CD8-positive, alpha-beta memory T cell (primary cell): ENCODE measurements around the gene CORO7. TPM values are rescaled to one million over a fixed set of nuclear protein-coding genes. Genes with fewer than 3 reads are reported as not detected.

Experiments used
- CTCF ChIA-PET: fragments of 350-600 bp; sonication (Branson Sonifier 250); formaldehyde crosslinking; loops from one replicate; lab custom pipeline; 2021; ENCODE audit warnings: antibody characterized with exemption; lab: Charles Lee
- POLR2A ChIA-PET: fragments of 350-600 bp; sonication (Branson Sonifier 250); formaldehyde crosslinking; loops from one replicate; lab custom pipeline; 2021; ENCODE audit warnings: antibody characterized with exemption; lab: Charles Lee
- DNase-seq, 5 donors: peaks; one replicate each; pipeline versions ENCODE4 v3.0.0 to v3.0.0-alpha.2; 2020 to 2022; ENCODE audit warnings: mixed read lengths in 1 of 5
- H3K27ac ChIP-seq: one replicate; pipeline ENCODE4 v1.7.0; 2013; ENCODE audit warnings: low read depth, mild to moderate bottlenecking, low read length, moderate library complexity
- H3K27me3 ChIP-seq: 2 replicates; pipeline ENCODE4 v1.7.0; 2013; ENCODE audit warnings: low read length, mild to moderate bottlenecking; ENCODE audit not compliant: insufficient read depth, poor library complexity, severe bottlenecking
- H3K36me3 ChIP-seq: 2 replicates; pipeline ENCODE4 v1.7.0; 2013; ENCODE audit warnings: mild to moderate bottlenecking, low read length, moderate library complexity; ENCODE audit not compliant: insufficient read depth
- H3K4me1 ChIP-seq: 2 replicates; pipeline ENCODE4 v1.7.0; 2013; ENCODE audit warnings: mild to moderate bottlenecking, low read length, moderate library complexity; ENCODE audit not compliant: insufficient read depth
- H3K4me3 ChIP-seq: 2 replicates; pipeline ENCODE4 v1.7.0; 2013; ENCODE audit warnings: mild to moderate bottlenecking, low read length
- H3K9me3 ChIP-seq: 2 replicates; pipeline ENCODE4 v1.7.0; 2013; ENCODE audit warnings: mild to moderate bottlenecking, low read length
- H3K27ac Mint-ChIP-seq, 8 donors: one replicate each; pipeline ENCODE4 v1.8.0; 2020 to 2021; ENCODE audit warnings: mixed read lengths in 8 of 8, mild to moderate bottlenecking in 6 of 8, inconsistent platforms in 3 of 8, moderate library complexity in 3 of 8
- H3K27me3 Mint-ChIP-seq, 2 donors: one replicate each; pipeline ENCODE4 v1.8.0; 2020 to 2021; ENCODE audit warnings: mixed read lengths in 2 of 2, mild to moderate bottlenecking in 1 of 2, moderate library complexity in 1 of 2
- H3K36me3 Mint-ChIP-seq, 3 donors: one replicate each; pipeline ENCODE4 v1.8.0; 2020 to 2021; ENCODE audit warnings: mixed read lengths in 3 of 3, inconsistent platforms in 1 of 3, mild to moderate bottlenecking in 1 of 3
- H3K4me1 Mint-ChIP-seq, 3 donors: one replicate each; pipeline ENCODE4 v1.8.0; 2020 to 2021; ENCODE audit warnings: mixed read lengths in 3 of 3, inconsistent platforms in 1 of 3, mild to moderate bottlenecking in 1 of 3
- H3K4me3 Mint-ChIP-seq, 7 donors: one replicate each; pipeline ENCODE4 v1.8.0; 2020 to 2021; ENCODE audit warnings: mixed read lengths in 7 of 7, mild to moderate bottlenecking in 6 of 7, moderate library complexity in 4 of 7, inconsistent platforms in 2 of 7
- H3K9me3 Mint-ChIP-seq, 5 donors: one replicate each; pipeline ENCODE4 v1.8.0; 2020 to 2022; ENCODE audit warnings: mixed read lengths in 5 of 5, mild to moderate bottlenecking in 3 of 5, moderate library complexity in 2 of 5, inconsistent platforms in 1 of 5
- polyA plus RNA-seq: library from polyadenylated mRNA; unstranded; fragments of 300-500 nt; fragmentation: Illumina TruSeq; gene quantifications from one replicate; pipeline ENCODE4 v1.2.3, GENCODE V29; 2021
- total RNA-seq, 2 experiments: library from RNA; stranded (reverse); gene quantifications; one replicate each; pipeline ENCODE4 v1.2.3, GENCODE V29; 2021

The CORO7 gene
- total and polyA plus RNA-seq, 3 experiments from 2014 or later: 92.0 to 129 (median 96.3) TPM

DNA sequence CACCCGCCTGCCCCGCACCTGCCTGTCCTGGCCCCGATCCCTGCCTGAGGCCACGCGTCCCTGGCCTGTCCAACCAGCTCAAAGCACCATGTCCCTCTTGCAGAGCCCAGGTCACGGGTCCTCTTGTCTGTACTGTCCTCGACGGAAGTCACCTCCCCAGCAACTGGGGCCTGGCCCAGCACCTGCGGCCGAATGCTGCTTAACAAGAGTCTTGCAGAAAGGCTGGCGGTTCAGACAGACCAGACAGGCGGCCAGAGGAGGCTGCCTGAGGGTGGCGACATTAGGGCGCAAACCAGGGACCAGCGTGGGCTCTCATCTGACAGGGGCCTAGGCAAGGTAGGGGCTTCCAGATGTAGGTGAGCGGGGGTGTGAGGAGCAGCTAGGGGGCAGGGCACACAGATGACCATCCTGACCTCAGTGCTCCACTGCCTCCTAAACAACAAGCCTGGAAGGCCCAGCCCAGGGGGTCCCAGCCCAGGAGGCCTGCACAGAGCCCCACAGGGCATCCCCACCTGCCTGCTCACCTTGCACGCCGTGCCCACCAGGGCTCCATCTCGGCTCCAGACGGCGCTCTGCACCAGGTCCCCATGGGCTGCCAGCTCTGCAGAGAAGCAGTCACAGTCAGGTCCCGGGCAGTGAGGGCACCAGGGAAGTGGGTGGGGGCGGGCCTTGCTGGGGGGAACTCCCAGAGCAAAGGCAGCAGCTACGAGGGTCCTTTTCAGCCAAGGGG is 11.3 kb downstream of the CORO7 start:
- Mint-ChIP-seq H3K4me3 (peak overlapping the region in 5 of 7 donors; percentile 22 to 82 (median 60)), H3K36me3 (peaks cover 4 to 90% (median 9%) of the 10 kb centered on the region in 3 donors), H3K4me1 (peaks cover 17 to 42% (median 23%) of the 10 kb centered on the region in 3 donors), H3K9me3 (peaks cover 0 to 5% (median 0%) of the 10 kb centered on the region in 5 donors), H3K27ac (peak overlapping the region in 6 of 8 donors; percentile 43 to 93 (median 82)), H3K27me3 (peaks cover 0 to 7% of the 10 kb centered on the region in 2 donors)
- Histone ChIP-seq H3K4me3 (no peak overlapping the region), H3K27ac (no peak overlapping the region), H3K9me3 (no peaks in the 10 kb centered on the region), H3K27me3 (no peaks in the 10 kb centered on the region), H3K4me1 (peaks cover 5% of the 10 kb centered on the region), H3K36me3 (peaks cover 87% of the 10 kb centered on the region)
- DNase-seq: no peak
- POLR2A ChIA-PET: no interaction called here
- CTCF ChIA-PET: interaction anchor here (0.9 to 3.5 kb wide), 3 partner anchors 31 to 50 kb away, joined by 3 to 12 read pairs (median 4); no protein-coding TSS in a partner anchor

DNA sequence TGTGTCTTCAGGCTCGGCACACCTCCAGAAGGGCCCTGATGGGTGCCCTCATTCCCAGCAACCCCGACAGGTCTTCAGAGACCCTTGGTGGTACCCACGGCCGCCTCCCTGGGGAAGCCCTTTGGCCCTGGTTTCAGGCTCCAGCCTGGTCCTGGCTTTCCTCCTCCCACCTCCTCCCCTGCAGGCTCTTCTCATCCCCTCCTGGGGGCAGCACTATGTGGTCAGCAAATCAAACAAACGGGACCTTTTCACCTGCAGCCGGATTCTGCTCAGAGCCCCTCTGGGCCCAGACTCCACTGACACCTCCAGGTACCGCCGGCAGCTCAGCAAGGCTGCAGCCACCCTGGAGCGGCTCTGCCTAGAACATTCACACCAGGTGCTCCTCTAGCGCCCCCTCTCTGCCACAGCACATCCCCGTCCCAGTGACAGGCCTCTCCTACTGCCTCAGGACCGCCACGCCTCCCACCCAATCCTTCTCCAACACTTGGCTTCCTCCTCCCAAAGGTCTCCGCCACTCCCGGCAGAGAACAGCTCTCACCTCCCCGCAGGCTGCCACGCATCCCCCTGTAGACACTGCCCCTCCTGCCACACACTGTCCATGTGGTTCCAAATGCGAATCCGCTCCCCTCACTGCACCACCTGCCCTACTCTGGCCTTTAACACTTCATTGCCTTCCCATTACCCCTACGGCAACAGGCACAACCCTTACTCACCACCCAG is 12.0 kb downstream of the CORO7 start:
- Histone ChIP-seq H3K4me3 (no peak overlapping the region), H3K27ac (no peak overlapping the region), H3K9me3 (no peaks in the 10 kb centered on the region), H3K4me1 (no peaks in the 10 kb centered on the region), H3K27me3 (no peaks in the 10 kb centered on the region), H3K36me3 (peaks cover 87% of the 10 kb centered on the region)
- Mint-ChIP-seq H3K27ac (peak overlapping the region; percentile 43 to 89 (median 81)), H3K9me3 (peaks cover 0 to 5% (median 0%) of the 10 kb centered on the region in 5 donors), H3K36me3 (peaks cover 4 to 92% (median 9%) of the 10 kb centered on the region in 3 donors), H3K4me1 (peaks cover 20 to 45% (median 26%) of the 10 kb centered on the region in 3 donors), H3K27me3 (peaks cover 0 to 8% of the 10 kb centered on the region in 2 donors), H3K4me3 (peak overlapping the region in 5 of 7 donors; percentile 22 to 82 (median 60))
- ChIA-PET POLR2A (no interaction called here), CTCF (interaction anchor here (1.3 to 3.5 kb wide), 6 partner anchors 9 to 144 kb away, joined by 3 to 34 read pairs (median 8); no protein-coding TSS in a partner anchor)
- DNase-seq: peak in 2 of 5 donors; percentile 34 to 55

DNA sequence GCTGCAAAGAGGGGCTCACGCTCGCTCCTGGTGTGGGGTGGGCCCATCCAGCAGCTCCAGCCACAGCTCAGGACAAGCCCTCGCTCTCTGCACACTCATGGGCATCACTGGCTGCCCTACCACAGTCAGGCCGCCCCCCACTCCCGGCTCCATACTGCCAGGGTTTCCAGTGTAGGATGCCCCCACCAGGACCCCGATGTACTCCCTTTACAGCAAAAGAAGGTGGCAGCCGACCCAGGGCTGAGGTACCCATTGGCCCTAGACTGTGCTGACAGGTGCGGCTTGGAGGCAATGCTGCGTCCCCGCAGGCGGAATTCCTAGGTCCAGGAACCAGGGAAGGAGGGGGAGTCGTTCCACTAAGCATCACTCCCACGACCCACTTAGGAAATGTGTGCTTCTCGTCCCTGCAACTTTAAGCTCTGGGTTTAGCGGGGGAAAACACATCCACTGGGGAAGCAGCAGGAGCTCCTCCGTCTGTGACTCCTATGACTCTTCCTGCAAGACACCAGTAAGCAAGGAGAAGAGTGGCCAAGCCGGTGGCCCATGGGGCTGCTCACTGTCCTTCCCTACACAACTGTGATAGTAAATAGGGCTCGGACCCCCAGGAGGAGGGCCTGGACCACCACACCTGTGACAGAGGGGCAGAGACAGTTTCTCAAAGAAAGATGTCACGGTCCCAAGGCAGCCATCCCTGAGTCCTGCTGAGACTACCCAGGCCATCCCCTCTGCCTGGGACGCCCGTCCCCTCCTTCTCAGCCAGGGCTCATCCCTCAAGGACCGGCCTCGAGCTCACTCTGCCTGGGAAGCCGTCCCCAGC is 13.1 kb downstream of the CORO7 start:
- H3K9me3 Mint-ChIP-seq: peaks cover 0 to 5% (median 0%) of the 10 kb centered on the region in 5 donors
- DNase-seq: no peak
- H3K4me3 Mint-ChIP-seq: peak overlapping the region in 1 of 7 donors; percentile 82
- H3K27me3 ChIP-seq: no peaks in the 10 kb centered on the region
- H3K4me1 ChIP-seq: no peaks in the 10 kb centered on the region
- POLR2A ChIA-PET: no interaction called here
- peaks cover 83% of the 10 kb centered on the region for H3K36me3 ChIP-seq
- no peaks in the 10 kb centered on the region for H3K9me3 ChIP-seq
- CTCF ChIA-PET: interaction anchor here (0.6 to 3.5 kb wide), 26 partner anchors 10 to 490 kb away, joined by 3 to 34 read pairs (median 6); partner anchors contain the start of genes CORO7 and PAM16
- H3K27ac ChIP-seq: no peak overlapping the region
- H3K36me3 Mint-ChIP-seq: peaks cover 4 to 88% (median 9%) of the 10 kb centered on the region in 3 donors
- H3K27ac Mint-ChIP-seq: peak overlapping the region in 4 of 8 donors; percentile 19 to 87 (median 70)
- H3K27me3 Mint-ChIP-seq: peaks cover 0 to 9% of the 10 kb centered on the region in 2 donors
- peaks cover 23 to 43% (median 31%) of the 10 kb centered on the region in 3 donors for H3K4me1 Mint-ChIP-seq
- H3K4me3 ChIP-seq: no peak overlapping the region

DNA sequence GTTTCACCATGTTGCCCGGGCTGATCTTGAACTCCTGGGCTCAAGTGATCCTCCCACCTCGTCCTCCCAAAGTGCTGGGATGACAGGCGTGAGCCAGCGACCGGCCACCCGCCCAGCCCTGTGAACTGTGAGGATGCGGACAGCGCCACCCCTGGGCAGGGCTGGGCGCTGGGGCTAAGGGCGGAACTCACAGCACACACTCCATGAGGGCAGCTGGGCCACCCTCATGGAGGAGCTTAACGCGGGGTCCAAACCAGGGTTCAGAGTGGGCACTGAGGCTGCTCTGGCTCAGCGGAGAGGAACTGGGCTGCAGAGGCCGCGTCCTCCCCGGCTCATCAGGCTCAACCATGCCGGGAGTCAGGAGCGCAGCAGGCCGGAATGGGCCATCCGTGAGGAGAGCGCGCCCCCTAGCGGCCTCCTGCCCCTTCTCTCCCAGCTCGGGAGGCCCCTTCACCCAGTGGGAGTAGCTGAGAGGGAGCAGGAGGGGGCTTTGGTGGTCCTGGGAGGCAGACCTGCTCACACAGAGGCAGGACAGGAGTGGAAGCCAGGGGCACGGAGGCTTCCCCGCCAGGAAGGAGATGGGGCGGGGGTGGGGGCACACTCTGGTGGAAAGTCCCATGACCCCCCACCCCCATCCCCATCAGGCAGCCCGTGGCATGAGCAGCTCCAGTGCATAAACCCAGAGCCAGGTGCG is 13.8 kb downstream of the CORO7 start:
- Histone ChIP-seq H3K27me3 (no peaks in the 10 kb centered on the region), H3K9me3 (no peaks in the 10 kb centered on the region), H3K4me1 (no peaks in the 10 kb centered on the region), H3K4me3 (no peak overlapping the region), H3K27ac (no peak overlapping the region), H3K36me3 (peaks cover 76% of the 10 kb centered on the region)
- H3K27me3 Mint-ChIP-seq: peaks cover 0 to 9% of the 10 kb centered on the region in 2 donors
- H3K27ac Mint-ChIP-seq: peak overlapping the region in 4 of 8 donors; percentile 47 to 87 (median 65)
- ChIA-PET POLR2A (no interaction called here), CTCF (interaction anchor here (1.1 to 3.5 kb wide), 23 partner anchors 9 to 463 kb away, joined by 3 to 34 read pairs (median 6); partner anchors contain the start of genes CORO7 and PAM16)
- H3K4me1 Mint-ChIP-seq: peaks cover 23 to 43% (median 31%) of the 10 kb centered on the region in 3 donors
- peaks cover 0 to 5% (median 0%) of the 10 kb centered on the region in 5 donors for H3K9me3 Mint-ChIP-seq
- peak; percentile 47 to 75 (median 53) for DNase-seq
- H3K4me3 Mint-ChIP-seq: peak overlapping the region in 1 of 7 donors; percentile 42
- H3K36me3 Mint-ChIP-seq: peaks cover 4 to 86% (median 9%) of the 10 kb centered on the region in 3 donors

DNA sequence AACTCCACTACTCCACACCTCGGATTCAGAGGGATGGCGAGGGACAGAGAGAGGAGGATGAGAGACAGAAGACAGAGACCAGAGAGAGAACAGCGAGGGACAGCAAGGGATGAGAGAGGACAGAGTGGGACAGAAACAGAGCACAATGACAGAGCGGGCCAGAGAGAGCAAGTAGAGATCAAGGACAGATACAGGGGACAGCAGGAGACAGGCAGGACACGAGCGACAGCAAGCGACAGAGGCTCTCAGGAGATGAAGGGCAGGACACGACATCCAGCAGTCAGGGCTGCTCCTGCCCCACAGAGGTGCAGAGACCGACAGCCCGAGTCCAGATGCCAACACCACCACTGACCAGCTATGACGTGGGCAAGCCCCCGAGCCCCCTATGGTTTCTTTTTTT is 14.9 kb downstream of the CORO7 start:
- Mint-ChIP-seq H3K4me1 (peaks cover 23 to 43% (median 31%) of the 10 kb centered on the region in 3 donors), H3K27ac (peak overlapping the region in 2 of 8 donors; percentile 74 to 87), H3K4me3 (peak overlapping the region in 3 of 7 donors; percentile 37 to 54 (median 43)), H3K27me3 (peaks cover 0 to 9% of the 10 kb centered on the region in 2 donors), H3K36me3 (peaks cover 4 to 80% (median 10%) of the 10 kb centered on the region in 3 donors), H3K9me3 (peaks cover 0 to 5% (median 0%) of the 10 kb centered on the region in 5 donors)
- H3K4me3 ChIP-seq: no peak overlapping the region
- no peaks in the 10 kb centered on the region for H3K4me1 ChIP-seq
- POLR2A ChIA-PET: no interaction called here
- DNase-seq: no peak
- H3K9me3 ChIP-seq: no peaks in the 10 kb centered on the region
- CTCF ChIA-PET: interaction anchor here (1.5 to 3.5 kb wide), 8 partner anchors 8 to 148 kb away, joined by 3 to 34 read pairs (median 8); no protein-coding TSS in a partner anchor
- H3K27me3 ChIP-seq: no peaks in the 10 kb centered on the region
- no peak overlapping the region for H3K27ac ChIP-seq
- peaks cover 74% of the 10 kb centered on the region for H3K36me3 ChIP-seq

DNA sequence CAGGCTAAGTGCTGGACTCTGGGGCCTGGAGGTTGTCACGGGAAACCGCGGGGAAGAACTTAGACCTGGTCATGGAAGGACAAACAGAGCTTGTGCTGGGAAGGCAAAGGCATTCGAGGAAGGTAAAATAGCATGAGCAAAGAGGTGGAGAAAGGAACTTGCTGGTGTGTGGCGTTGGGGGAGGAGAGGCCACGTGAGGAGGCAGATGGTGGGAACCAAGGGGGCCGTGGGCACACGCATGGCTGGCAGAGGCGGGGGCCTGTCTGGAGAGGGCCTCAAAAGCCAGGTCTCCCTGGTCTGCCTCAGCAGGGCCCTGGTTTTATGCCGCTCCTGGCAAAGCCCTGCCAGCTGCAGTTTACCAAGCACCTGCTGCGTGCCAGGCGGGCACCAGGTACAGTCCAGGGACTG is 15.3 kb downstream of the CORO7 start:
- no peaks in the 10 kb centered on the region for H3K4me1 ChIP-seq
- H3K27ac ChIP-seq: no peak overlapping the region
- ChIA-PET CTCF (interaction anchor here (1.8 to 2.0 kb wide), 2 partner anchors 8 to 12 kb away, joined by 7 to 10 read pairs; no protein-coding TSS in a partner anchor), POLR2A (no interaction called here)
- H3K4me1 Mint-ChIP-seq: peaks cover 24 to 46% (median 31%) of the 10 kb centered on the region in 3 donors
- peaks cover 0 to 5% (median 0%) of the 10 kb centered on the region in 5 donors for H3K9me3 Mint-ChIP-seq
- H3K36me3 ChIP-seq: peaks cover 74% of the 10 kb centered on the region
- H3K9me3 ChIP-seq: no peaks in the 10 kb centered on the region
- no peak for DNase-seq
- peaks cover 0 to 9% of the 10 kb centered on the region in 2 donors for H3K27me3 Mint-ChIP-seq
- H3K36me3 Mint-ChIP-seq: peaks cover 4 to 79% (median 12%) of the 10 kb centered on the region in 3 donors
- H3K27me3 ChIP-seq: no peaks in the 10 kb centered on the region
- H3K4me3 ChIP-seq: no peak overlapping the region
- peak overlapping the region in 2 of 7 donors; percentile 43 to 54 for H3K4me3 Mint-ChIP-seq
- peak overlapping the region in 3 of 8 donors; percentile 10 to 87 (median 74) for H3K27ac Mint-ChIP-seq
